Measurements from ENCODE around the gene CDS2. TPM values are rescaled to one million over a fixed set of nuclear protein-coding genes. Genes with fewer than 3 reads are reported as not detected.
A peak's percentile ranks its signal among the peaks of the same experiment; 100 is the strongest.

CDS2 gene
- total and polyA plus RNA-seq, 2 of the 13 experiments (the other 11 are each of a cell fraction or from before 2014, with no cell fraction given), result 81.3 to 153 TPM

DNA sequence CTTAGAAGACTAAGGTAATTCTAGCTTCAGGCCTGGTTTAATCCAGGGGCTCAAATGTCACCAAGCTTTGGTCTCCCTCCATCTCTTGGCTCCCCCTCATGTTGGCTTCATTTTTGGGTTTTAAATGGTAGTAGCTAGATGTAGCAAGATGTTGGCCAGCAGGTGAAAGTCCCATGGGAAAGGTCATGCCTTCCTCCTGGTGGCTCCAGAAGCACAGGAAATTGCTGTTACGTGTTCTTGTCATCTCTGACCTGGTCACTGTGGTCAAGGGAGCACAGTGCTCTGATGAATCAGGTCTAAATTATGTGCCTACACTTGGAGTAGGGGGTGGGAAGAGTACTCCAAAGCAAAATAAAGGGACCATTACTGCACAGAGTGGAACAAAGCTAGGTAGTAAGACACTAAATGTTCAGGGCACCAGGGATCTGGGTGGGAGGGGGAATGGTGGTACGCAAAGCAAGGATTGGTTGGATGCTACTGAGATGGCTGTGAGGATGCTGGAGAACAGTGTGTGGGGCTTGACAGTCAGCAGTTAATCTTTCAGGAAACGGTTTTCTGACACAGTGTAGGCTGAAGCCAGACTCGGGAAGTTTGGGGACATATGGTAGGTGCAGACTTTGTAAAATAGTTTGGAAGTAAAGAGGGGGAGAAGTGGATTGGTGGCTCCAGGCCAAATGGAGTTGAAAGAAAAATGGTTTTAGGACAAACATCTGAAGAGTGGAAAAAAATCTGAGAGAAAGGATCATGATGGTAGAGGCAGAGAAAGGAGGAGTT lies 30.1 kb downstream of the CDS2 start (continued):
- TF ChIP-seq, protein P1, sequence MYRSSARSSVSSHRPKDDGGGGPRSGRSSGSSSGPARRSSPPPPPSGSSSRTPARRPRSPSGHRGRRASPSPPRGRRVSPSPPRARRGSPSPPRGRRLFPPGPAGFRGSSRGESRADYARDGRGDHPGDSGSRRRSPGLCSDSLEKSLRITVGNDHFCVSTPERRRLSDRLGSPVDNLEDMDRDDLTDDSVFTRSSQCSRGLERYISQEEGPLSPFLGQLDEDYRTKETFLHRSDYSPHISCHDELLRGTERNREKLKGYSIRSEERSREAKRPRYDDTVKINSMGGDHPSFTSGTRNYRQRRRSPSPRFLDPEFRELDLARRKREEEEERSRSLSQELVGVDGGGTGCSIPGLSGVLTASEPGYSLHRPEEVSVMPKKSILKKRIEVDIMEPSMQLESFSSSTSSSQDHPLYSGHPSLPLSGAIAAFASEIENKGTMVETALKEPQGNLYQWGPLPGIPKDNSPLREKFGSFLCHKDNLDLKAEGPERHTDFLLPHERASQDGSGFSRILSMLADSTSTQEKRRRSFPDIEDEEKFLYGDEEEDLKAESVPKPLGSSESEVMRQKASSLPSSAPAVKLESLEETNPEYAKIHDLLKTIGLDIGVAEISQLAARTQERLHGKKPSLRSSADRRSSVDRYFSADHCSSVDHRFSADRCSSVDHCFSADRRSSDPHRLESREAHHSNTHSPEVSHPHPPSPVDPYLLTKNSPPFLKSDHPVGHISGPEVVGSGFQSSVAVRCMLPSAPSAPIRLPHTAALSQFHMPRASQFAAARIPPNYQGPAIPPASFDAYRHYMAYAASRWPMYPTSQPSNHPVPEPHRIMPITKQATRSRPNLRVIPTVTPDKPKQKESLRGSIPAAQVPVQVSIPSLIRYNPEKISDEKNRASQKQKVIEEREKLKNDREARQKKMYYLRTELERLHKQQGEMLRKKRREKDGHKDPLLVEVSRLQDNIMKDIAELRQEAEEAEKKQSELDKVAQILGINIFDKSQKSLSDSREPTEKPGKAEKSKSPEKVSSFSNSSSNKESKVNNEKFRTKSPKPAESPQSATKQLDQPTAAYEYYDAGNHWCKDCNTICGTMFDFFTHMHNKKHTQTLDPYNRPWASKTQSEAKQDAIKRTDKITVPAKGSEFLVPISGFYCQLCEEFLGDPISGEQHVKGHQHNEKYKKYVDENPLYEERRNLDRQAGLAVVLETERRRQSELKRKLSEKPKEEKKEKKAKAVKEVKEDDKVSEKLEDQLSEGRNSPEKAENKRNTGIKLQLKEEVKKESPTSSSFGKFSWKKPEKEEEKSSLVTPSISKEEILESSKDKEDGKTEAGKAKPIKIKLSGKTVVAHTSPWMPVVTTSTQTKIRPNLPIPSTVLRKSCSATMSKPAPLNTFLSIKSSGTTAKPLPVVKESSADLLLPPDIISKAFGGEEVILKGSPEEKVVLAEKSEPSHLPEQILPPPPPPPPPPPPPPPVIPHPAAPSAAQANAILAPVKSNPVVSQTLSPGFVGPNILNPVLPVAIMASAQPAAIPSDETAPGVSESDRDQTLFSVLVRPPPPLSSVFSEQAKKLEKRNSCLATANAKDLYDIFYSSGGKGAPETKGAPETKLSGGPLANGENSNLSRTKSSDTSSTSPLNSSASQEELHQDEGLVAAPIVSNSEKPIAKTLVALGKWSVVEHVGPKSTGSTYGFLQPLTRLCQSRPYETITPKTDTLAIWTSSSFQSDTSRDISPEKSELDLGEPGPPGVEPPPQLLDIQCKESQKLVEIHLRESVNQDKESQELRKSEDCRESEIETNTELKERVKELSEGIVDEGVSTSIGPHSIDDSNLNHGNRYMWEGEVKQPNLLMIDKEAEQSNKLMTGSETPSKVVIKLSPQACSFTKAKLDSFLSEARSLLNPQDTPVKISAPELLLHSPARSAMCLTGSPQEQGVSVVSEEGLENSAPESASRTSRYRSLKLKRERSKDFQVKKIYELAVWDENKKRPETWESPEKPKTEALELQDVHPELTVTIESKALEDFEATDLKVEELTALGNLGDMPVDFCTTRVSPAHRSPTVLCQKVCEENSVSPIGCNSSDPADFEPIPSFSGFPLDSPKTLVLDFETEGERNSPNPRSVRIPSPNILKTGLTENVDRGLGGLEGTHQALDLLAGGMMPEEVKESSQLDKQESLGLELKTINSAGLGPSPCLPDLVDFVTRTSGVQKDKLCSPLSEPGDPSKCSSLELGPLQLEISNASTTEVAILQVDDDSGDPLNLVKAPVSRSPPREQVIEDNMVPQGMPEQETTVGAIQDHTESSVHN (CRISPR knock-in tag; IDR thresholded peaks at IDR 0.05), result no peak
- TF ChIP-seq ZNF614 (CRISPR knock-in tag; IDR thresholded peaks at IDR 0.05; ENCODE audit: borderline replicate concordance) (peak; percentile 68), ARNTL (CRISPR knock-in tag; IDR thresholded peaks at IDR 0.05) (no peak), FOXM1 (CRISPR knock-in tag; IDR thresholded peaks at IDR 0.05) (no peak), MIXL1 (CRISPR knock-in tag; IDR thresholded peaks at IDR 0.05) (peak; percentile 76), EP300 (IDR thresholded peaks at IDR 0.05; ENCODE audit: low read depth in 2 of 2, low read length in 2 of 2) (peak in 1 of 2 experiments; percentile 72; a peak in 2 of 4 replicates), EP300 (CRISPR knock-in tag; IDR thresholded peaks at IDR 0.05; ENCODE audit: borderline replicate concordance) (no peak), ZNF878 (CRISPR knock-in tag; IDR thresholded peaks at IDR 0.05) (no peak), RCOR2 (CRISPR knock-in tag; IDR thresholded peaks at IDR 0.05) (peak; percentile 90), KLF9 (CRISPR knock-in tag; IDR thresholded peaks at IDR 0.05; ENCODE audit: low read depth) (no peak), ZNF234 (CRISPR knock-in tag; conservative IDR thresholded peaks at IDR 0.05) (no peak)
- TF ChIP-seq, protein P2, sequence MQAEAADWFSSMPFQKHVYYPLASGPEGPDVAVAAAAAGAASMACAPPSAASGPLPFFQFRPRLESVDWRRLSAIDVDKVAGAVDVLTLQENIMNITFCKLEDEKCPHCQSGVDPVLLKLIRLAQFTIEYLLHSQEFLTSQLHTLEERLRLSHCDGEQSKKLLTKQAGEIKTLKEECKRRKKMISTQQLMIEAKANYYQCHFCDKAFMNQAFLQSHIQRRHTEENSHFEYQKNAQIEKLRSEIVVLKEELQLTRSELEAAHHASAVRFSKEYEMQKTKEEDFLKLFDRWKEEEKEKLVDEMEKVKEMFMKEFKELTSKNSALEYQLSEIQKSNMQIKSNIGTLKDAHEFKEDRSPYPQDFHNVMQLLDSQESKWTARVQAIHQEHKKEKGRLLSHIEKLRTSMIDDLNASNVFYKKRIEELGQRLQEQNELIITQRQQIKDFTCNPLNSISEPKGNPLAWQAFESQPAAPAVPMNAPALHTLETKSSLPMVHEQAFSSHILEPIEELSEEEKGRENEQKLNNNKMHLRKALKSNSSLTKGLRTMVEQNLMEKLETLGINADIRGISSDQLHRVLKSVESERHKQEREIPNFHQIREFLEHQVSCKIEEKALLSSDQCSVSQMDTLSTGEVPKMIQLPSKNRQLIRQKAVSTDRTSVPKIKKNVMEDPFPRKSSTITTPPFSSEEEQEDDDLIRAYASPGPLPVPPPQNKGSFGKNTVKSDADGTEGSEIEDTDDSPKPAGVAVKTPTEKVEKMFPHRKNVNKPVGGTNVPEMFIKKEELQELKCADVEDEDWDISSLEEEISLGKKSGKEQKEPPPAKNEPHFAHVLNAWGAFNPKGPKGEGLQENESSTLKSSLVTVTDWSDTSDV (CRISPR knock-in tag; IDR thresholded peaks at IDR 0.05), result no peak
- TF ChIP-seq, protein P3, sequence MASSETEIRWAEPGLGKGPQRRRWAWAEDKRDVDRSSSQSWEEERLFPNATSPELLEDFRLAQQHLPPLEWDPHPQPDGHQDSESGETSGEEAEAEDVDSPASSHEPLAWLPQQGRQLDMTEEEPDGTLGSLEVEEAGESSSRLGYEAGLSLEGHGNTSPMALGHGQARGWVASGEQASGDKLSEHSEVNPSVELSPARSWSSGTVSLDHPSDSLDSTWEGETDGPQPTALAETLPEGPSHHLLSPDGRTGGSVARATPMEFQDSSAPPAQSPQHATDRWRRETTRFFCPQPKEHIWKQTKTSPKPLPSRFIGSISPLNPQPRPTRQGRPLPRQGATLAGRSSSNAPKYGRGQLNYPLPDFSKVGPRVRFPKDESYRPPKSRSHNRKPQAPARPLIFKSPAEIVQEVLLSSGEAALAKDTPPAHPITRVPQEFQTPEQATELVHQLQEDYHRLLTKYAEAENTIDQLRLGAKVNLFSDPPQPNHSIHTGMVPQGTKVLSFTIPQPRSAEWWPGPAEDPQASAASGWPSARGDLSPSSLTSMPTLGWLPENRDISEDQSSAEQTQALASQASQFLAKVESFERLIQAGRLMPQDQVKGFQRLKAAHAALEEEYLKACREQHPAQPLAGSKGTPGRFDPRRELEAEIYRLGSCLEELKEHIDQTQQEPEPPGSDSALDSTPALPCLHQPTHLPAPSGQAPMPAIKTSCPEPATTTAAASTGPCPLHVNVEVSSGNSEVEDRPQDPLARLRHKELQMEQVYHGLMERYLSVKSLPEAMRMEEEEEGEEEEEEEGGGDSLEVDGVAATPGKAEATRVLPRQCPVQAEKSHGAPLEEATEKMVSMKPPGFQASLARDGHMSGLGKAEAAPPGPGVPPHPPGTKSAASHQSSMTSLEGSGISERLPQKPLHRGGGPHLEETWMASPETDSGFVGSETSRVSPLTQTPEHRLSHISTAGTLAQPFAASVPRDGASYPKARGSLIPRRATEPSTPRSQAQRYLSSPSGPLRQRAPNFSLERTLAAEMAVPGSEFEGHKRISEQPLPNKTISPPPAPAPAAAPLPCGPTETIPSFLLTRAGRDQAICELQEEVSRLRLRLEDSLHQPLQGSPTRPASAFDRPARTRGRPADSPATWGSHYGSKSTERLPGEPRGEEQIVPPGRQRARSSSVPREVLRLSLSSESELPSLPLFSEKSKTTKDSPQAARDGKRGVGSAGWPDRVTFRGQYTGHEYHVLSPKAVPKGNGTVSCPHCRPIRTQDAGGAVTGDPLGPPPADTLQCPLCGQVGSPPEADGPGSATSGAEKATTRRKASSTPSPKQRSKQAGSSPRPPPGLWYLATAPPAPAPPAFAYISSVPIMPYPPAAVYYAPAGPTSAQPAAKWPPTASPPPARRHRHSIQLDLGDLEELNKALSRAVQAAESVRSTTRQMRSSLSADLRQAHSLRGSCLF (CRISPR knock-in tag; IDR thresholded peaks at IDR 0.05; ENCODE audit: borderline replicate concordance), result no peak

Data from HepG2 (cell line).